GM18870 (cell line): ENCODE data around the gene SNED1.

Experiments
- ATAC-seq: cut with Tn5 transposase; IDR thresholded peaks from one replicate; pipeline ENCODE4 v1.9.1; 2021; ENCODE audit warnings: moderate library complexity; ENCODE audit not compliant: unreplicated experiment

SNED1 gene

GRCh38 chr2:241020629-241021190 lies 22.3 kb downstream of the SNED1 start:
- no peak for ATAC-seq

GRCh38 chr2:241025639-241026038 lies 27.2 kb downstream of the SNED1 start:
- ATAC-seq: no peak

GRCh38 chr2:241029599-241030332 lies 31.3 kb downstream of the SNED1 start:
- ATAC-seq: no peak

- no peak for ATAC-seq
These were observed 31.9 kb downstream of the SNED1 start for GRCh38 chr2:241030333-241030680.

- ATAC-seq: no peak
These were observed 32.5 kb downstream of the SNED1 start for GRCh38 chr2:241030883-241031282.

- ATAC-seq: no peak
These were observed 33.2 kb downstream of the SNED1 start for GRCh38 chr2:241031436-241032165.

- ATAC-seq: no peak
These were observed 35.0 kb downstream of the SNED1 start for GRCh38 chr2:241033336-241033987.

- ATAC-seq: no peak
These were observed 35.6 kb downstream of the SNED1 start for GRCh38 chr2:241033994-241034393.

GRCh38 chr2:241034490-241035141 lies 36.2 kb downstream of the SNED1 start:
- no peak for ATAC-seq

GRCh38 chr2:241035142-241035817 lies 36.9 kb downstream of the SNED1 start:
- no peak for ATAC-seq

- no peak for ATAC-seq
These were observed 37.5 kb downstream of the SNED1 start for GRCh38 chr2:241035818-241036396.

GRCh38 chr2:241036397-241036963 lies 38.1 kb downstream of the SNED1 start:
- no peak for ATAC-seq

- no peak for ATAC-seq
These were observed 38.6 kb downstream of the SNED1 start for GRCh38 chr2:241036964-241037421.

GRCh38 chr2:241037498-241037897 lies 39.1 kb downstream of the SNED1 start:
- ATAC-seq: no peak

GRCh38 chr2:241038374-241039180 lies 40.2 kb downstream of the SNED1 start:
- no peak for ATAC-seq

- ATAC-seq: no peak
These were observed 41.0 kb downstream of the SNED1 start for GRCh38 chr2:241039416-241039815.

- no peak for ATAC-seq
These were observed 41.8 kb downstream of the SNED1 start for GRCh38 chr2:241040081-241040803.

GRCh38 chr2:241041589-241042158 lies 43.3 kb downstream of the SNED1 start:
- ATAC-seq: no peak
